Fibroblast of pulmonary artery (primary cell): ENCODE data around the gene TCF19.
"Not testable (repeated sequence)": the region's sequence is repeated elsewhere in the genome, so short reads cannot be mapped to it uniquely, and the experiment has no call there.

Source experiments
- DNase-seq: peaks from one replicate; pipeline ENCODE4 v3.0.0-alpha.2; 2010; ENCODE audit warnings: low read depth
- H3K4me3 ChIP-seq: replicated peaks from 2 replicates; pipeline ENCODE4 v1.5.1; 2011; ENCODE audit warnings: low read depth, mild to moderate bottlenecking, control low read depth, low read length, moderate library complexity
- TF ChIP-seq, protein P1 (sequence below): IDR thresholded peaks from 2 replicates; pipeline ENCODE4 v1.5.1; 2011; ENCODE audit warnings: mild to moderate bottlenecking, control low read depth, low read length, inconsistent platforms; ENCODE audit errors: missing control alignments

Gene TCF19

GRCh38 chr6:31163922-31164321 lies 5.5 kb downstream of the TCF19 start:
- no peak overlapping the region for H3K4me3 ChIP-seq
- TF ChIP-seq, protein P1, sequence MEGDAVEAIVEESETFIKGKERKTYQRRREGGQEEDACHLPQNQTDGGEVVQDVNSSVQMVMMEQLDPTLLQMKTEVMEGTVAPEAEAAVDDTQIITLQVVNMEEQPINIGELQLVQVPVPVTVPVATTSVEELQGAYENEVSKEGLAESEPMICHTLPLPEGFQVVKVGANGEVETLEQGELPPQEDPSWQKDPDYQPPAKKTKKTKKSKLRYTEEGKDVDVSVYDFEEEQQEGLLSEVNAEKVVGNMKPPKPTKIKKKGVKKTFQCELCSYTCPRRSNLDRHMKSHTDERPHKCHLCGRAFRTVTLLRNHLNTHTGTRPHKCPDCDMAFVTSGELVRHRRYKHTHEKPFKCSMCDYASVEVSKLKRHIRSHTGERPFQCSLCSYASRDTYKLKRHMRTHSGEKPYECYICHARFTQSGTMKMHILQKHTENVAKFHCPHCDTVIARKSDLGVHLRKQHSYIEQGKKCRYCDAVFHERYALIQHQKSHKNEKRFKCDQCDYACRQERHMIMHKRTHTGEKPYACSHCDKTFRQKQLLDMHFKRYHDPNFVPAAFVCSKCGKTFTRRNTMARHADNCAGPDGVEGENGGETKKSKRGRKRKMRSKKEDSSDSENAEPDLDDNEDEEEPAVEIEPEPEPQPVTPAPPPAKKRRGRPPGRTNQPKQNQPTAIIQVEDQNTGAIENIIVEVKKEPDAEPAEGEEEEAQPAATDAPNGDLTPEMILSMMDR = no peak
- peak; percentile 28 for DNase-seq

DNA sequence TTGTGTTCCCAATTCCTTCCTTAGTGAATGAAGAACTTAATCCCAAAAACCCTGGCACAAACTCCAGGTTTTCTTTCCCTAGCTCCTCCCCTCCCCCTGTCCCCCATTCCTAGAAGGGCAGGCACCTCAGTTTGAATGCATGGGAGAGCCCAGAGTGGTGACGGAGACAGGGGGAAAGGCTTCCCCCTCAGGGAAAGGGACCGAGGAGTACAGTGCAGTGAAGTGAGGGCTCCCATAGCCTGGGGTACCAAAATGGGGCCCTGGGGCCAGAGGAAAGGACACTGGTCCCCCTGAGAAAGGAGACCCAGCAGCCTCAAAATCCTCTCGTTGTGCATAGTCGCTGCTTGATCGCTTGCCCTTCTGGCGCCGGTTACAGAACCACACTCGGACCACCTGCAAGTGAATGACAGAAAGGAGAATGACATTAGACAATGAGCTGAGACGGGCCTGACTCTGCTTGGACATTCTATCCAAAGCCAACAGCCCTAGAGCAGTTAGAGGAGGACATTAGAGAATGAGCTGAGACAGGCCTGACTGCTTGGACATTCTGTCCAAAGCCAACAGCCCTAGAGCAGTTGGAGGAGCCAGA lies 6.2 kb downstream of the TCF19 start:
- DNase-seq, H3K4me3 ChIP-seq: not testable (repeated sequence)

GRCh38 chr6:31165064-31165832 lies 6.9 kb downstream of the TCF19 start:
- DNase-seq, H3K4me3 ChIP-seq: not testable (repeated sequence)

DNA sequence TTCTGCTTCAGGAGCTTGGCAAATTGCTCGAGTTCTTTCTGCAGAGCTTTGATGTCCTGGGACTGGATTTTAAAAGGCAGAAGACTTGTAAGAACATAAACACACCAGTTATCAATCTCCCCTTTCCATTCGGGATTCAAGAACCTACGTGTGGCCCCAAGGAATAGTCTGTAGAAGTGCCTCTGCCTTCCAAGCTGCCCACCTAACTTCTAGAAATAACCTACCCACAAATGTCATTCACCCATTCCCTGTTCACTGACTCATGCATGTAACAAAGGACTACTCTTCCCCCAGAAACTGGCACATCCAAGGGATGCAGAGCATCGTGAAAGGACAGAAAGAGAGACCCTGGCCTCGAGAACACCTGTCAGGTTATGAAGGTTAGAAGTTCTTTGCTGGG lies 7.6 kb downstream of the TCF19 start:
- H3K4me3 ChIP-seq = no peak overlapping the region
- TF ChIP-seq, protein P1 = no peak

GRCh38 chr6:31168606-31169005 lies 10.2 kb downstream of the TCF19 start:
- no peak overlapping the region for H3K4me3 ChIP-seq
- DNase-seq = no peak
- TF ChIP-seq, protein P1 = no peak

More for the DNA sequence above, 7.6 kb downstream of the TCF19 start:
- no peak for DNase-seq

DNA sequence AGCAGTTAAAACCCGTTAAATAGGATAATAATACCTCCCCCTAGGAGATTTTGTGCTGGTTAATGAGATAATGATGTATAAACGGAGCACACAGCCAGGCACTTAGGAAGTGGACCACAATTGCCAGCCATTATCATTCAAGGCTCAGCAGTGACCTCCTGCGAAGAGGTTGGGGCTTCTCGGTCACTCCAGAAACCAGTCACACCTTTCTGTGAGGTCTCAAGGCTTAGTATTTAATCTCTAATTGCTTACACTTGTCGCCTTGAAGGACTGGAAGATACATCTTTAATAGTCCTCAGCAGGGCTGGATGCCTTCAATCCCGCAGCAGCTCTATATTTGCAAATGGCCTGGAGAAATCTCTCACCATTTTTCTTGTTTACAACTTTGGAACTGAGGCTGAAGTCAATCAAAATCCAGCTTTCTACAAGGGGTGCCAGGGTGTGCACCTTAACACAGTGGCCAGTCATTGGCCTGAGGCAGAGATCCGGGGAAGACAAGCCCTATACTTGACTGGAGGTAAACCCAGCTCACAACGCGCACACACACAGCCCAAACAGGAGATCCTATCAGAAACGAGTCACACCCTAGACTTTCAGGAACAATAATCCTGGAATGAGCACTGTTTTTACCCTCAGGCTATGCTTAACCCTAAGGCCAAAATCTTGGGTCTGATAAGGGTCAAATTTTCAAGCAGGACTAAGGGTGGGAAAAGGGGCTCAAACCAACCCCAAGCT lies 10.9 kb downstream of the TCF19 start:
- DNase-seq = no peak
- H3K4me3 ChIP-seq = no peak overlapping the region
- TF ChIP-seq, protein P1 = no peak

GRCh38 chr6:31169858-31170599 lies 11.6 kb downstream of the TCF19 start:
- not testable (repeated sequence) for H3K4me3 ChIP-seq, DNase-seq

DNA sequence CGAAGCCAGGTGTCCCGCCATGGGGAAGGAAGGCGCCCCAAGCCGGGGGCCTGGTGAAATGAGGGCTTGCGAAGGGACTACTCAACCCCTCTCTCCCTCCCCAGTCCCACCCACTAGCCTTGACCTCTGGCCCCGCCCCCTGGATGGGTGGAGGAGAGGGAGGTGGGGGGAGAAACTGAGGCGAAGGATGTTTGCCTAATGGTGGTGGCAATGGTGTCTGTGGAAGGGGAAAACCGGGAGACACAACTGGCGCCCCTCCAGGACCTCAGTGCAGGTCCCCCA lies 12.2 kb downstream of the TCF19 start, which contains the start of gene POU5F1:
Gene POU5F1 (minus strand): TSS at position 83 of the 282 bp plus-strand sequence. CDS start 62 bp downstream, at position 21.
- TF ChIP-seq, protein P1 = no peak
- no peak within 1 kb of the TSS for H3K4me3 ChIP-seq
- DNase-seq = no peak
